H1 (cell line): ENCODE results near the gene PCDH8. TPM values are rescaled to one million over a fixed set of nuclear protein-coding genes. Genes with fewer than 3 reads are reported as not detected.

Experiments
- CTCF ChIA-PET: fragments of 300-600 bp; sonication (Branson Sonifier 250); formaldehyde crosslinking; loops from one replicate; lab custom pipeline; 2021; ENCODE audit not compliant: partially characterized antibody; lab: Charles Lee
- POLR2A ChIA-PET: fragments of 300-600 bp; sonication (Branson Sonifier 250); formaldehyde crosslinking; loops from one replicate; lab custom pipeline; 2021; ENCODE audit warnings: inconsistent platforms; ENCODE audit not compliant: partially characterized antibody; lab: Charles Lee
- DNase-seq, 2 experiments: peaks; one replicate each; pipeline versions ENCODE4 v3.0.0 to v3.0.0-alpha.2; 2010 to 2022; ENCODE audit warnings: low spot score in 2 of 2, low read depth in 1 of 2, mixed read lengths in 1 of 2
- FAIRE-seq: peaks from 2 replicates; lab custom pipeline; 2011; peaks lifted over from hg19 to GRCh38; lab: Jason Lieb, UNC
- H2AFZ ChIP-seq: 2 replicates; pipeline ENCODE4 v1.8.1; 2012; ENCODE audit warnings: low read length, inconsistent platforms
- H2AK5ac ChIP-seq: 2 replicates; pipeline ENCODE4 v1.6.1; 2013; ENCODE audit warnings: low read depth, low read length
- H2BK120ac ChIP-seq: replicated peaks from 2 replicates; pipeline ENCODE3; 2013; ENCODE audit warnings: low read depth, low read length, inconsistent platforms
- H2BK12ac ChIP-seq: 2 replicates; pipeline ENCODE4 v1.6.1; 2013; ENCODE audit warnings: low read depth, low read length
- H2BK15ac ChIP-seq: 2 replicates; pipeline ENCODE4 v1.6.1; 2013; ENCODE audit warnings: low read length
- H2BK20ac ChIP-seq: 2 replicates; pipeline ENCODE4 v1.6.1; 2013; ENCODE audit warnings: low read length
- H2BK5ac ChIP-seq: 2 replicates; pipeline ENCODE4 v1.6.1; 2013; ENCODE audit warnings: low read depth, low read length
- H3K14ac ChIP-seq: 2 replicates; pipeline ENCODE4 v1.6.1; 2013; ENCODE audit warnings: inconsistent platforms; ENCODE audit not compliant: insufficient read length
- H3K18ac ChIP-seq: 2 replicates; pipeline ENCODE4 v1.6.1; 2013; ENCODE audit warnings: low read length; ENCODE audit errors: extremely low read depth
- H3K23ac ChIP-seq: 2 replicates; pipeline ENCODE4 v1.6.1; 2013; ENCODE audit warnings: inconsistent platforms; ENCODE audit not compliant: insufficient read length
- H3K23me2 ChIP-seq: 2 replicates; pipeline ENCODE4 v1.6.1; 2013; ENCODE audit warnings: low read depth, low read length
- H3K27ac ChIP-seq: 2 replicates; pipeline ENCODE4 v1.6.1; 2011; ENCODE audit warnings: low read depth, low read length, inconsistent platforms
- H3K27me3 ChIP-seq, 4 experiments: replicated peaks in 1 of 4; 1 replicate in 1 of 4; 2 replicates in 3 of 4; pipeline versions ENCODE4 v1.6.1 to v1.8.1; 2011 to 2013; ENCODE audit warnings: low read length in 3 of 4, mild to moderate bottlenecking in 3 of 4, inconsistent platforms in 2 of 4, mixed read lengths in 2 of 4, moderate library complexity in 1 of 4; ENCODE audit not compliant: control insufficient read depth in 3 of 4, insufficient read depth in 3 of 4; ENCODE audit errors: extremely low read depth in 1 of 4
- H3K36me3 ChIP-seq, 4 experiments: 2 replicates each; pipeline versions ENCODE4 v1.6.1 to v1.8.1; 2011 to 2013; ENCODE audit warnings: mild to moderate bottlenecking in 4 of 4, low read length in 3 of 4, moderate library complexity in 2 of 4, control low read depth in 1 of 4, inconsistent platforms in 1 of 4; ENCODE audit not compliant: insufficient read depth in 4 of 4, control insufficient read depth in 2 of 4
- H3K4ac ChIP-seq: replicated peaks from 2 replicates; pipeline ENCODE3; 2013; ENCODE audit warnings: low read length, low read depth, mixed read lengths, inconsistent platforms; ENCODE audit not compliant: insufficient read length
- H3K4me1 ChIP-seq, 4 experiments: replicated peaks in 1 of 4; 1 replicate in 1 of 4; 2 replicates in 3 of 4; pipeline versions ENCODE4 v1.6.1 to v1.8.1; 2011 to 2013; ENCODE audit warnings: low read length in 3 of 4, inconsistent platforms in 2 of 4, mixed read lengths in 1 of 4; ENCODE audit not compliant: insufficient read depth in 4 of 4, control insufficient read depth in 3 of 4
- H3K4me2 ChIP-seq, 2 experiments: 2 replicates each; pipeline versions ENCODE4 v1.6.1 to v1.8.1; 2011 to 2013; ENCODE audit warnings: low read depth in 2 of 2, low read length in 2 of 2, control low read depth in 1 of 2, inconsistent platforms in 1 of 2, mild to moderate bottlenecking in 1 of 2; ENCODE audit not compliant: insufficient read depth in 1 of 2
- H3K4me3 ChIP-seq, 4 experiments: fragments of 200-600, 300-600 bp in 1 of 4; sonication (generic), shearing (Covaris generic), sonication (Bioruptor Twin) in 1 of 4; 2 replicates each; pipeline versions ENCODE4 v1.5.1 to v1.8.1; 2011 to 2016; ENCODE audit warnings: low read length in 4 of 4, low read depth in 3 of 4, control low read depth in 2 of 4, inconsistent platforms in 2 of 4, mild to moderate bottlenecking in 2 of 4, mixed read lengths in 1 of 4, moderate library complexity in 1 of 4; ENCODE audit not compliant: insufficient read depth in 2 of 4; ENCODE audit errors: extremely low read depth in 1 of 4
- H3K56ac ChIP-seq: replicated peaks from 2 replicates; pipeline ENCODE3; 2013; ENCODE audit warnings: low read depth, mild to moderate bottlenecking, mixed read lengths, low read length, inconsistent platforms; ENCODE audit not compliant: insufficient read length
- H3K79me1 ChIP-seq: 2 replicates; pipeline ENCODE4 v1.6.1; 2013; ENCODE audit warnings: low read depth, low read length, control low read depth
- H3K79me2 ChIP-seq, 2 experiments: 2 replicates each; pipeline versions ENCODE4 v1.6.1 to v1.8.1; 2012 to 2013; ENCODE audit warnings: low read length in 2 of 2, mild to moderate bottlenecking in 2 of 2, inconsistent platforms in 1 of 2; ENCODE audit not compliant: insufficient read depth in 2 of 2, control insufficient read depth in 1 of 2
- H3K9ac ChIP-seq, 4 experiments: replicated peaks in 1 of 4; 1 replicate in 1 of 4; 2 replicates in 3 of 4; pipeline versions ENCODE4 v1.6.1 to v1.8.1; 2011 to 2013; ENCODE audit warnings: low read depth in 3 of 4, low read length in 3 of 4, control low read depth in 2 of 4, mild to moderate bottlenecking in 2 of 4, moderate library complexity in 2 of 4, inconsistent platforms in 1 of 4; ENCODE audit errors: extremely low read depth in 1 of 4
- H3K9me3 ChIP-seq, 2 experiments: 2 replicates each; pipeline versions ENCODE4 v1.6.1 to v1.8.1; 2012 to 2013; ENCODE audit warnings: mild to moderate bottlenecking in 2 of 2, moderate library complexity in 2 of 2, control low read depth in 1 of 2, inconsistent platforms in 1 of 2, low read depth in 1 of 2, low read length in 1 of 2, mixed read lengths in 1 of 2; ENCODE audit not compliant: insufficient read depth in 2 of 2
- H4K20me1 ChIP-seq, 2 experiments: replicated peaks in 1 of 2; 2 replicates each; pipeline versions ENCODE3 to v1.8.1; 2011 to 2013; ENCODE audit warnings: inconsistent platforms in 2 of 2, low read length in 2 of 2, mild to moderate bottlenecking in 1 of 2; ENCODE audit not compliant: insufficient read depth in 2 of 2, control insufficient read depth in 1 of 2
- H4K5ac ChIP-seq: 2 replicates; pipeline ENCODE4 v1.6.1; 2013; ENCODE audit warnings: low read length, low read depth, mixed read lengths, inconsistent platforms; ENCODE audit not compliant: insufficient read length
- H4K8ac ChIP-seq: 2 replicates; pipeline ENCODE4 v1.8.0; 2013; ENCODE audit warnings: mild to moderate bottlenecking, moderate library complexity, low read length, inconsistent platforms; ENCODE audit not compliant: insufficient read depth; ENCODE audit errors: extremely low read depth
- H4K91ac ChIP-seq: replicated peaks from 2 replicates; pipeline ENCODE3; 2013; ENCODE audit warnings: low read length, mixed read lengths, inconsistent platforms; ENCODE audit not compliant: insufficient read length
- CTCF ChIP-seq, 3 experiments: IDR thresholded peaks; 1 replicate in 2 of 3; 2 replicates in 1 of 3; pipeline versions ENCODE4 v1.5.1 to v1.6.1; 2011; ENCODE audit warnings: low read length in 3 of 3, mild to moderate bottlenecking in 3 of 3, inconsistent platforms in 2 of 3, low read depth in 1 of 3, moderate library complexity in 1 of 3; ENCODE audit not compliant: insufficient read depth in 1 of 3; ENCODE audit errors: control extremely low read depth in 1 of 3
- EZH2 ChIP-seq: fragments of 200-600 bp; sonication (generic); IDR thresholded peaks from 2 replicates; pipeline ENCODE4 v1.7.1; 2012; ENCODE audit warnings: low read depth, mild to moderate bottlenecking, moderate library complexity, low read length, inconsistent platforms; ENCODE audit not compliant: severe bottlenecking
- GTF2F1 ChIP-seq: IDR thresholded peaks from 2 replicates; pipeline ENCODE4 v1.6.1; 2012; ENCODE audit warnings: low read depth, low read length, improper control_type of control experiment, borderline replicate concordance
- HDAC2 ChIP-seq, 2 experiments: fragments of 300-600 bp in 1 of 2; sonication (generic) in 1 of 2; IDR thresholded peaks; 2 replicates each; pipeline ENCODE4 v1.6.1; 2011 to 2012; ENCODE audit warnings: low read depth in 2 of 2, low read length in 2 of 2, mild to moderate bottlenecking in 2 of 2, moderate library complexity in 2 of 2, borderline replicate concordance in 1 of 2, inconsistent platforms in 1 of 2
- KDM4A ChIP-seq: IDR thresholded peaks from one replicate; pipeline ENCODE4 v1.7.1; 2012; ENCODE audit warnings: low read depth, mild to moderate bottlenecking, moderate library complexity, low read length, inconsistent platforms; ENCODE audit not compliant: severe bottlenecking
- POLR2A ChIP-seq, 2 experiments: IDR thresholded peaks; 1 replicate in 1 of 2; 2 replicates in 1 of 2; pipeline ENCODE4 v1.6.1; 2011; ENCODE audit warnings: low read depth in 2 of 2, low read length in 2 of 2, mild to moderate bottlenecking in 2 of 2; ENCODE audit errors: control extremely low read depth in 1 of 2
- SP1 ChIP-seq: IDR thresholded peaks from 2 replicates; pipeline ENCODE4 v1.6.1; 2011; ENCODE audit warnings: low read depth, low read length
- WGBS, 2 experiments: shearing (Covaris generic) in 1 of 2; methylation state at CpG; one replicate each; pipeline versions ENCODE4 v1.1.6 to v1.1.7; 2013 to 2015; ENCODE audit warnings: low lambda C conversion rate in 2 of 2, mixed read lengths in 2 of 2, inconsistent platforms in 1 of 2, low coverage in 1 of 2, missing lambda C conversion rate in 1 of 2; ENCODE audit not compliant: insufficient replicate concordance in 2 of 2, insufficient coverage in 1 of 2, insufficient read length in 1 of 2; ENCODE audit errors: extremely low coverage in 1 of 2, missing lambda C conversion rate in 1 of 2; 5-methylcytosine and 5-hydroxymethylcytosine counted together
- polyA plus RNA-seq, 7 experiments: library from polyadenylated mRNA; depleted of rRNA in 3 of 7; stranded (reverse) in 5 of 7; unstranded in 2 of 7; fragments of >200 nt in 5 of 7; fragments of 200-250 nt in 2 of 7; gene quantifications; 1 replicate in 5 of 7; 2 replicates in 1 of 7; 4 replicates in 1 of 7; pipeline versions ENCODE4 v1.2.1 to v1.2.3, GENCODE V29; 2011 to 2013; ENCODE audit warnings: missing spikeins in 2 of 7, mixed read lengths in 2 of 7
- total RNA-seq: library from RNA; stranded (reverse); fragmentation: NEBNext Ultra II Directional; extraction: Animal tissue kit (Norgen Biotek cat#: 25700); gene quantifications from 2 replicates; pipeline ENCODE4 v1.2.1, GENCODE V29; 2021

PCDH8 gene
- total and polyA plus RNA-seq, 2 of the 8 experiments (the other 6 are each of a cell fraction or from before 2014, with no cell fraction given): 0.82 to 1.6 TPM

- CTCF ChIA-PET: interaction anchor here (1.0 to 7.9 kb wide), 13 partner anchors 11 to 305 kb away, joined by 3 to 91 read pairs (median 4); partner anchors contain the start of gene PCDH8
- H3K4me1 ChIP-seq: peaks cover 0 to 16% (median 8%) of the 10 kb centered on the region in 4 experiments; a peak in 4 of 7 replicates
- no peak overlapping the region for H3K23ac ChIP-seq
- H3K79me1 ChIP-seq: no peaks in the 10 kb centered on the region
- no peak overlapping the region for H4K8ac ChIP-seq
- H3K4me2 ChIP-seq: no peak overlapping the region
- no peaks in the 10 kb centered on the region; a peak in 1 of 4 replicates for H3K79me2 ChIP-seq
- H3K9me3 ChIP-seq: no peaks in the 10 kb centered on the region
- no peak for FAIRE-seq
- no peak overlapping the region for H2BK20ac ChIP-seq
- H3K27ac ChIP-seq: no peak overlapping the region
- no peak overlapping the region for H2AFZ ChIP-seq
- no peak overlapping the region for H2BK15ac ChIP-seq
- no peak overlapping the region; the same call in 1 of the 2 replicates for H2BK5ac ChIP-seq
- H3K23me2 ChIP-seq: no peaks in the 10 kb centered on the region
- no peak overlapping the region for H3K4ac ChIP-seq
- no peak overlapping the region for H3K56ac ChIP-seq
- no peak overlapping the region for H2AK5ac ChIP-seq
- WGBS, 2 experiments: 87% methylated on average over 4 of the region's 4 CpGs; no CpG with 5 or more reads in 1 of the 2 experiments
- H2BK12ac ChIP-seq: no peak overlapping the region; the same call in 1 of the 2 replicates
- no peak overlapping the region for H4K5ac ChIP-seq
- H2BK120ac ChIP-seq: no peak overlapping the region
- H3K18ac ChIP-seq: no peak overlapping the region
- H3K27me3 ChIP-seq: no peaks in the 10 kb centered on the region; a peak in 1 of 7 replicates
- no peak overlapping the region for H3K14ac ChIP-seq
- H3K9ac ChIP-seq: no peak overlapping the region
- POLR2A ChIA-PET: interaction anchor here (0.9 to 1.0 kb wide), 2 partner anchors 11 to 241 kb away, joined by 3 read pairs; partner anchors contain the start of gene SUGT1
- no peaks in the 10 kb centered on the region for H4K20me1 ChIP-seq
- H4K91ac ChIP-seq: no peak overlapping the region
- H3K4me3 ChIP-seq: no peak overlapping the region
- DNase-seq: no peak
- H3K36me3 ChIP-seq: no peaks in the 10 kb centered on the region
- no peak for TF ChIP-seq POLR2A (IDR thresholded peaks at IDR 0.05; ENCODE audit: control extremely low read depth in 1 of 2, low read depth in 2 of 2, low read length in 2 of 2)
- no peak for TF ChIP-seq EZH2
- TF ChIP-seq GTF2F1: no peak
- TF ChIP-seq CTCF (IDR thresholded peaks at IDR 0.05; ENCODE audit: control extremely low read depth in 1 of 3, insufficient read depth in 1 of 3, low read depth in 1 of 3, low read length in 3 of 3): no peak
- no peak for TF ChIP-seq KDM4A
- TF ChIP-seq HDAC2 (IDR thresholded peaks at IDR 0.05; ENCODE audit: borderline replicate concordance in 1 of 2, low read depth in 2 of 2, low read length in 2 of 2): no peak
- TF ChIP-seq SP1: no peak
These were observed 44.5 kb upstream of the PCDH8 start for GRCh38 chr13:52892925-52893324.
